Neural cell (in vitro differentiated cells): ENCODE results near the gene DAG1. TPM values are rescaled to one million over a fixed set of nuclear protein-coding genes. Genes with fewer than 3 reads are reported as not detected.

Source experiments
- H2AFZ ChIP-seq: fragments of 200-600, 300-800 bp; sonication (generic), shearing (Covaris generic); 2 replicates; pipeline ENCODE4 v1.6.0; 2014; ENCODE audit warnings: low read depth, mild to moderate bottlenecking, antibody characterized with exemption, low read length, moderate library complexity
- H3F3A ChIP-seq: fragments of 200-600 bp; shearing (Covaris generic); 2 replicates; pipeline ENCODE4 v1.6.1; 2016; ENCODE audit warnings: mild to moderate bottlenecking, moderate library complexity, mixed read lengths, antibody characterized with exemption, low read length; ENCODE audit not compliant: insufficient read depth, poor library complexity, severe bottlenecking
- H3K27ac ChIP-seq: fragments of 200-600, 300-800 bp; sonication (generic), shearing (Covaris generic); 2 replicates; pipeline ENCODE4 v1.5.1; 2014; ENCODE audit warnings: mild to moderate bottlenecking, low read length, moderate library complexity
- H3K27me3 ChIP-seq: fragments of 300-800, 200-600 bp; sonication (generic), shearing (Covaris generic); 2 replicates; pipeline ENCODE4 v1.6.0; 2014; ENCODE audit warnings: mild to moderate bottlenecking, low read depth, low read length, moderate library complexity; ENCODE audit not compliant: insufficient read depth
- H3K36me3 ChIP-seq: fragments of 300-800, 200-600 bp; sonication (generic), shearing (Covaris generic); 2 replicates; pipeline ENCODE4 v1.5.1; 2014; ENCODE audit warnings: mild to moderate bottlenecking, antibody characterized with exemption, low read length, moderate library complexity; ENCODE audit not compliant: insufficient read depth
- H3K4me2 ChIP-seq: fragments of 300-800, 200-600 bp; sonication (generic), shearing (Covaris generic); 2 replicates; pipeline ENCODE4 v1.6.0; 2014; ENCODE audit warnings: mild to moderate bottlenecking, low read length
- H3K4me3 ChIP-seq: fragments of 300-800, 200-600 bp; sonication (generic), shearing (Covaris generic); 2 replicates; pipeline ENCODE4 v1.5.1; 2014; ENCODE audit warnings: mild to moderate bottlenecking, low read length, moderate library complexity
- H3K79me2 ChIP-seq: fragments of 200-600 bp; shearing (Covaris generic); replicated peaks from 2 replicates; pipeline ENCODE4 v1.6.0; 2014; ENCODE audit warnings: mild to moderate bottlenecking, low read length, moderate library complexity; ENCODE audit not compliant: insufficient read depth
- H3K9ac ChIP-seq: fragments of 300-800, 200-600 bp; sonication (generic), shearing (Covaris generic); 2 replicates; pipeline ENCODE4 v1.6.1; 2016; ENCODE audit warnings: mild to moderate bottlenecking, low read length, mixed read lengths
- H3K9me2 ChIP-seq: fragments of 200-600 bp; shearing (Covaris generic); 2 replicates; pipeline ENCODE4 v1.6.1; 2016; ENCODE audit warnings: mild to moderate bottlenecking, low read length, mixed read lengths; ENCODE audit not compliant: insufficient read depth
- H3K9me3 ChIP-seq: fragments of 200-600, 300-800 bp; sonication (generic), shearing (Covaris generic); 2 replicates; pipeline ENCODE4 v1.6.1; 2016; ENCODE audit warnings: mild to moderate bottlenecking, mixed run types, low read length, moderate library complexity, mixed read lengths
- H4K20me1 ChIP-seq: fragments of 200-600 bp; shearing (Covaris generic); 2 replicates; pipeline ENCODE4 v1.6.1; 2016; ENCODE audit warnings: mild to moderate bottlenecking, mixed run types; ENCODE audit not compliant: insufficient read depth
- CTCF ChIP-seq: fragments of 450-650 bp; IDR thresholded peaks from 2 replicates; pipeline ENCODE4 v1.5.1; 2014; ENCODE audit warnings: antibody characterized with exemption, mild to moderate bottlenecking, moderate library complexity; ENCODE audit not compliant: poor library complexity, severe bottlenecking
- EP300 ChIP-seq: fragments of 450-650 bp; conservative IDR thresholded peaks from 2 replicates; pipeline ENCODE4 v1.6.1; 2014; ENCODE audit warnings: antibody characterized with exemption, mild to moderate bottlenecking, moderate library complexity; ENCODE audit not compliant: poor library complexity, severe bottlenecking
- EZH2 ChIP-seq: fragments of 200-600, 300-800 bp; shearing (Covaris generic), sonication (generic); IDR thresholded peaks from 2 replicates; pipeline ENCODE4 v1.6.1; 2014; ENCODE audit warnings: antibody characterized with exemption, low read length, borderline replicate concordance, mild to moderate bottlenecking; ENCODE audit not compliant: insufficient read depth, poor library complexity, severe bottlenecking
- MXI1 ChIP-seq: fragments of 450-650 bp; conservative IDR thresholded peaks from 2 replicates; pipeline ENCODE4 v1.6.1; 2014; ENCODE audit warnings: antibody characterized with exemption, mild to moderate bottlenecking; ENCODE audit not compliant: poor library complexity, severe bottlenecking
- POLR2AphosphoS5 ChIP-seq: IDR thresholded peaks from 2 replicates; pipeline ENCODE4 v1.6.1; 2012
- RAD21 ChIP-seq: fragments of 450-650 bp; conservative IDR thresholded peaks from 2 replicates; pipeline ENCODE4 v1.6.1; 2014; ENCODE audit warnings: antibody characterized with exemption, mild to moderate bottlenecking, moderate library complexity
- REST ChIP-seq: IDR thresholded peaks from 2 replicates; pipeline ENCODE4 v1.6.1; 2012; ENCODE audit warnings: borderline replicate concordance
- SMC3 ChIP-seq: fragments of 450-650 bp; conservative IDR thresholded peaks from 2 replicates; pipeline ENCODE4 v1.6.1; 2014; ENCODE audit warnings: antibody characterized with exemption, mild to moderate bottlenecking, moderate library complexity; ENCODE audit not compliant: poor library complexity
- TAF1 ChIP-seq: IDR thresholded peaks from 2 replicates; pipeline ENCODE4 v1.6.1; 2012; ENCODE audit warnings: low read depth
- polyA plus RNA-seq: library from polyadenylated mRNA; depleted of rRNA; stranded (reverse); fragments of >200 nt; gene quantifications from 2 replicates; pipeline ENCODE4 v1.2.3, GENCODE V29; 2014

DAG1 gene
- polyA plus RNA-seq, 1 donor from 2014 or later, result 14.3 TPM

GRCh38 chr3:49530701-49531100 lies 60.6 kb downstream of the DAG1 start:
- H3K27me3 ChIP-seq, result no peaks in the 10 kb centered on the region

GRCh38 chr3:49531218-49531617 lies 61.2 kb downstream of the DAG1 start:
- Histone ChIP-seq H3K4me2 (no peak overlapping the region), H3K9ac (no peak overlapping the region), H3K79me2 (no peaks in the 10 kb centered on the region), H3K27me3 (no peaks in the 10 kb centered on the region), H3K9me2 (no peaks in the 10 kb centered on the region), H3K36me3 (peaks cover 7% of the 10 kb centered on the region), H2AFZ (no peak overlapping the region), H4K20me1 (no peaks in the 10 kb centered on the region), H3K9me3 (no peaks in the 10 kb centered on the region), H3K4me3 (no peak overlapping the region), H3F3A (no peaks in the 10 kb centered on the region), H3K27ac (no peak overlapping the region)
- TF ChIP-seq TAF1 (no peak), CTCF (no peak), REST (no peak), MXI1 (no peak), SMC3 (no peak), POLR2AphosphoS5 (no peak), RAD21 (no peak)

More at GRCh38 chr3:49530701-49531100, 60.6 kb downstream of the DAG1 start:
- H3F3A ChIP-seq, result no peaks in the 10 kb centered on the region
- H4K20me1 ChIP-seq, result no peaks in the 10 kb centered on the region
- no peak overlapping the region for H3K9ac ChIP-seq
- H3K9me2 ChIP-seq, result no peaks in the 10 kb centered on the region
- H3K4me3 ChIP-seq, result no peak overlapping the region
- TF ChIP-seq CTCF (no peak), RAD21 (no peak), REST (no peak), POLR2AphosphoS5 (no peak), SMC3 (no peak), MXI1 (no peak), TAF1 (no peak), EP300 (no peak), EZH2 (no peak)
- H2AFZ ChIP-seq, result no peak overlapping the region
- H3K27ac ChIP-seq, result no peak overlapping the region
- no peaks in the 10 kb centered on the region for H3K79me2 ChIP-seq
- no peak overlapping the region for H3K4me2 ChIP-seq
- H3K9me3 ChIP-seq, result no peaks in the 10 kb centered on the region
- H3K36me3 ChIP-seq, result peaks cover 7% of the 10 kb centered on the region
